Measurements from ENCODE around the gene EXOSC7. TPM values are rescaled to one million over a fixed set of nuclear protein-coding genes. Genes with fewer than 3 reads are reported as not detected.

Gene EXOSC7
- total RNA-seq, 2 experiments from 2014 or later = 55.7 to 62.2 TPM

DNA sequence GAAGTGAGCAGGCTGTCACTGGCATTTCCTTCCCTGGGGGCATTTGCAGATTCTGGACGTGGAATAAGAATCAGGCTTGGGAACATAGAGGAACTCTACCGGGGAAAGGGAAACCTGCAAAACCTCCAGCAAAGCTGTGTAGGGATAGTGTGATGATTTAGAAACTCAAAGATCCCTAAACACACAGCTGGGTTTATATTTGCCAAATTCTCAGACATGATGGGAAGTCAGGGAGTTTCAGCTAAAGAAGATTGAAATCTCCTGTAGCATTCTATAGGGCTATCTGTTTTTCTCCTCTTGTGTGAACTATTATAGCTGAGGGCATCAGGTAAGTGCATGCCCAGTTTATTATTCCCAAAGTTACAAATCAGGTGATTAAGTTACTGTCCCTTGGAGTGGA lies 40.9 kb downstream of the EXOSC7 start:
- POLR2A ChIA-PET = interaction anchor here (0.6 kb wide), 1 partner anchor 28 kb away, joined by 4 read pairs; no protein-coding TSS in a partner anchor
- H3K27ac Mint-ChIP-seq = no peak overlapping the region
- peaks cover 9% of the 10 kb centered on the region for H3K36me3 Mint-ChIP-seq
- CTCF ChIA-PET = no interaction called here
- no peaks in the 10 kb centered on the region for H3K27me3 Mint-ChIP-seq
- intact Hi-C loops (cut with micrococcal nuclease) = no loop called here
- H3K4me1 Mint-ChIP-seq (ENCODE audit: low read depth) = peaks cover 16% of the 10 kb centered on the region
- H3K4me3 Mint-ChIP-seq = no peak overlapping the region
- H3K9me3 Mint-ChIP-seq = no peaks in the 10 kb centered on the region
- DNase-seq = no peak

DNA sequence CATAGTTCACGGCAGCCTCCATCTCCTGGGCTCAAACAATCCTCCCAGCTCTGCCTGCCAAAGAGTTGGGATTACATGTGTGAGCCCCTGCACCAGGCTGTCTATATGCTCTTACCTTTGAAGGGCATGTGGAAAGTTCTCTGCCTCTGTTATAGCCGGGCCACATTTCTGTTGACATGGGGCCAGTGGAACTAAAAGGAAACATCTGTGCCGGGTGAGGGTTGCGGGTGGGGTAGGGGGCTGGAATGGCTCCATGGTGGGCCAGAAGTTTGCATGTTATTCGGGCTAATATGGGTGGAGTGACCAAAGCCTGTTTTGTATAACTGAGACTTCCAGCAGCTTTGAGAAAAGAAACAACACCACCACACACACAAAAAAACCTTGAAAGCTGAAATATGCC lies 41.8 kb downstream of the EXOSC7 start:
- H3K27me3 Mint-ChIP-seq = no peaks in the 10 kb centered on the region
- H3K27ac Mint-ChIP-seq = no peak overlapping the region
- DNase-seq = no peak
- ChIA-PET POLR2A (interaction anchor here (0.6 kb wide), 1 partner anchor 90 kb away, joined by 3 read pairs; no protein-coding TSS in a partner anchor), CTCF (no interaction called here)
- peaks cover 13% of the 10 kb centered on the region for H3K4me1 Mint-ChIP-seq (ENCODE audit: low read depth)
- H3K9me3 Mint-ChIP-seq = no peaks in the 10 kb centered on the region
- H3K4me3 Mint-ChIP-seq = no peak overlapping the region
- intact Hi-C loops (cut with micrococcal nuclease) = no loop called here
- peaks cover 4% of the 10 kb centered on the region for H3K36me3 Mint-ChIP-seq

DNA sequence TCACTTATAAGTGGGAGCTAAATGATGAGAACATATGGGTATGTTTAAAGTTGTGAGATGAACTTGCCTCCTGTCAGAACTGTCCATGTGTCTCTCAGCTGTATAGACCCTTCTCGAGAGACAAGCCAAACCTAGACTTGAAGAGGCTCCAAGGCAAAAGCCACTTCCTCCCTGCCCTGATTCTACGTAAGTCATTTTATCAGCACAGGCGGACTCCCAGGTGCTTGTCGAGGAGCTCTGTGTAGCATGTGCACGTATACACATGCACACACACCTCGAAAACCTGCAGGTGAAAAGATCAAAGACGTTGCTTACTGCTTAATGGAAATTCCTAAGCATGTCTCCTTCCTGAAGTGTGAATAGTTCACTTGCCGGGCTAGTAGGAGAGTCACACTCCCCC lies 44.5 kb downstream of the EXOSC7 start:
- POLR2A ChIA-PET = no interaction called here

DNA sequence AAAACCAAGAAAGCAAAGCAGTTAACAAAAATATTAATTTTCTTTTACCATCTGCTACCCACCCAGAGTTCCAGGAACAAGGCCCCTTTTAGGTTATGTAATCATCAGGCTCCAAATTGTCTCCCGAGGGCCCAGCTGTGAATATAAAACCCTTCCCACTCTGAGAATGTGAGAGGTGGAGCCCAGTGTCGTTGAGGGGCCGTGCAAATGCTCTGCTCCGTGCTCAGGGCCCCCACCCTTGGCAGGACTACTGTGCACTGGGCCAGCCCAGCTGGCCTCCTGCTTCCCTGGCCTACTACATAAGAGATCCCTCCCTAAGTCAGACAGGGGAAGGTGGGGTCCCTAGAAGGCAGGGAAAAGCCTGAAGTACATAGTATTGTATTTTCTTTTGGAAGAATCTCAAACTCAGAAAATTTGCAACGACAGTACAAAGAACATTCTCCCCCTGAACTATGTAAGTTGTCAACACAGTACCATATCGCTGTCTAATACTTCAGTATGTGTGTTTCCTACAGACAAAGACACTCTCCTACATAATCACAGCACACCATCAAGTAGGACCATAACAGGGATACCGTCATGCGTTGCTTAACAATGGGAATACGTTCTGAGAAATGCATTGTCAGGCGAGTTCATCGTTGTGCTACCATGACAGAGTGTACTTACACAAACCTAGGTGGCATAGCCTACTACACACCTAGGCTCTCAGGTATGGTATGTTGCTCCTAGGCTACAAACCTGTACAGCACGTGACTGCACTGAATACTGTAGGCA lies 45.7 kb downstream of the EXOSC7 start:
- Mint-ChIP-seq H3K27ac (no peak overlapping the region), H3K36me3 (peaks cover 2% of the 10 kb centered on the region), H3K4me3 (no peak overlapping the region), H3K9me3 (no peaks in the 10 kb centered on the region), H3K4me1 (ENCODE audit: low read depth) (peaks cover 13% of the 10 kb centered on the region), H3K27me3 (no peaks in the 10 kb centered on the region)
- intact Hi-C loops (cut with micrococcal nuclease) = no loop called here
- no peak for DNase-seq
- ChIA-PET POLR2A (no interaction called here), CTCF (interaction anchor here (1.5 to 1.7 kb wide), 2 partner anchors 19 to 188 kb away, joined by 4 to 5 read pairs; no protein-coding TSS in a partner anchor)

More for the DNA sequence above, 44.5 kb downstream of the EXOSC7 start:
- Mint-ChIP-seq H3K4me3 (no peak overlapping the region), H3K9me3 (no peaks in the 10 kb centered on the region), H3K27me3 (no peaks in the 10 kb centered on the region), H3K36me3 (peaks cover 2% of the 10 kb centered on the region), H3K4me1 (ENCODE audit: low read depth) (peaks cover 13% of the 10 kb centered on the region), H3K27ac (no peak overlapping the region)
- no peak for DNase-seq
- CTCF ChIA-PET = interaction anchor here (1.5 to 1.7 kb wide), 2 partner anchors 20 to 190 kb away, joined by 4 to 5 read pairs; no protein-coding TSS in a partner anchor
- intact Hi-C loops (cut with micrococcal nuclease) = no loop called here

DNA sequence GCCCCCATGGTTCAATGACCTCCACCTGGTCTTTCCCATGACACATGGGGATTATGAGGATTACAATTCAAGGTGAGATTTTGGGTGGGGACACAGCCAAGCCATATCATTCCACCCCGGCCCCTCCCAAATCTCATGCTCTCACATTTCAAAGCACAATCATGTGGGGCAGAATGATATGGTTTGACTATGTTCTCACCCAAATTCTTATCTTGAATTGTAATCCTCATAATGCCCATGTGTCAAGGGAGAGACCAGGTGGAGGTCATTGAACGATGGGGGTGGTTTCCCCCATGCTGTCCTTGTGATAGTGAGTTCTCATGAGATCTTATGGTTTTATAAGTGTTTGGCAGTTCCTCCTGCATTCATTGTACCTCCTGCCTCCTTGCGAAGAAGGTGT lies 47.6 kb downstream of the EXOSC7 start:
- ChIA-PET POLR2A (no interaction called here), CTCF (no interaction called here)
- DNase-seq = no peak
- H3K36me3 Mint-ChIP-seq = no peaks in the 10 kb centered on the region
- H3K4me1 Mint-ChIP-seq (ENCODE audit: low read depth) = peaks cover 13% of the 10 kb centered on the region
- H3K4me3 Mint-ChIP-seq = no peak overlapping the region
- no peak overlapping the region for H3K27ac Mint-ChIP-seq
- peaks cover 5% of the 10 kb centered on the region for H3K27me3 Mint-ChIP-seq
- no peaks in the 10 kb centered on the region for H3K9me3 Mint-ChIP-seq
- intact Hi-C loops (cut with micrococcal nuclease) = no loop called here

DNA sequence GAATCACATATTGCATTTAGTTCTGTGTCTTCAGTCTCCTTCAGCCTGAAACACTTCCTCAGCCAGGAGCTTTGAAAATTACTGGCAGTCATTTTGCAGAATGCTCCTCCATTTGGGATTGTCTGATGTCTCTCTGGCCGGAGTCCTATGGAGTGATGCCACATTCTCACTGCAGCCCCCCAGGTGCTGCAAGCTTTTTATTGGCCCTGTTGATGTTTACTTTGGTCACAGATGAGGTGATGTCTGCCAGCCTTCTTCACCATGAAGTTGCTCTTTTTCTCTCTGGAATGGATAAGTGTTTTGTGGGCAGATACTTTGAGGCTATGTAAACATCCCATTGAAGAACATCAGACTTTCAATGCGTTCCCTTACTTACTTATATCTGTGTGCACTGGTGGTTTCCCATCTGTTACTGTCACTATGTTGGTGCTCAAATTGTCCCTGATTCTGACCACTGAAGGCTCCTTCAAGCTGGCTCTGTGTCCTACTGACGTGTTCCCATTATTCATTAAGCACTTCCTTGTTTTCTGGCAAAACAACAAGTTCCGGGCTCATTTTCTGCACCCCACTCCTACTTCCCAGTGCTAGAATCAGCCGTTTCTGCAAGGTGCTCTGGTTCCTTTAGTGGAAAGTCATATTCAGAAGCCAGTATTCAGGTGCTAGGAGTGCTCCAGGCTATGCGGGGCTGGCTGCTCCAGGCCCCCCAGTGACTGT lies 48.7 kb downstream of the EXOSC7 start:
- H3K36me3 Mint-ChIP-seq = no peaks in the 10 kb centered on the region
- H3K9me3 Mint-ChIP-seq = no peaks in the 10 kb centered on the region
- H3K4me1 Mint-ChIP-seq (ENCODE audit: low read depth) = peaks cover 13% of the 10 kb centered on the region
- ChIA-PET POLR2A (no interaction called here), CTCF (interaction anchor here (0.6 kb wide), 1 partner anchor 16 kb away, joined by 3 read pairs; no protein-coding TSS in a partner anchor)
- H3K27ac Mint-ChIP-seq = no peak overlapping the region
- no peak overlapping the region for H3K4me3 Mint-ChIP-seq
- H3K27me3 Mint-ChIP-seq = peaks cover 5% of the 10 kb centered on the region
- no peak for DNase-seq
- intact Hi-C loops (cut with micrococcal nuclease) = no loop called here

DNA sequence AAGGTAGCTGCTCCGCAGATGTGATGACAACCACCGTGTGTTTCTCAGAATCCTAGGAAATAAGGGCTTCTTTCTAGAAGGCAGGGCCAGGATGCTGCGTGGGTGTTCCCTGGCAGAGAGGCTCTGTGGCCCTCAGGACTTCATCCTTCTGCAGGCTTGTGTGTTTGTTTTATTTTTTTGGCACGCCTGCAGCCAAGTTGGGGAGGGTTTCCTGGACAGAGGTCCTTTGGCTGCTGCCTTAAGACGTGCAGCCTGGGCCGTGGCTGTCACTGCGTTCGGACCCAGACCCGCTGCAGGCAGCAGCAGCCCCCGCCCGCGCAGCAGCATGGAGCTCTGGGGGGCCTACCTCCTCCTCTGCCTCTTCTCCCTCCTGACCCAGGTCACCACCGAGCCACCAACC lies 50.0 kb downstream of the EXOSC7 start, which contains the start of gene CLEC3B:
CLEC3B (plus strand) TSS at position 266 of the 400 bp plus-strand sequence; CDS start at position 326, 60 bp downstream.
- Mint-ChIP-seq H3K27me3 (peaks cover 5% of the 10 kb centered on the region), H3K27ac (no peak within 1 kb of the TSS), H3K36me3 (no peaks in the 10 kb centered on the region)

DNA sequence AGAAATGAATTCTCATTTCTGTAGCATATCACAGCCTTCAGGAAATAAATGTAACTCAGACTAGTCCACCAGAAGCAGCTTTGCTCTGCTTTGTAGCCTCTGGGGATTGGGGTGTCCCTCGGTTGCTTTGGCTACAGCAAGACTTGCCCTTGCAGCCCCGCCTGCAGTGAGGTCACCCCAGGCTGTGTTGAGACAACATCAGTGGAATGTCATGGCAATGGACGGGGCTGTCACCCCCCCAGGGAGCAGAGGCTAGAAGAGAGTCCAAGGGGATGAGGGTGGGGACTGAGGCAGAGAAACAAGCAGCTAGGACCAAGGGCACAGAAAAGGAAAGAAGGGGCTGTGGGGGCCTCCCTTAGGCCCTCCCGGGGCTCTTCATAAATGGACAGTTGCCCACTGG lies 50.9 kb downstream of the EXOSC7 start:
- H3K4me3 Mint-ChIP-seq = no peak overlapping the region
- no peak overlapping the region for H3K27ac Mint-ChIP-seq
- H3K4me1 Mint-ChIP-seq (ENCODE audit: low read depth) = no peaks in the 10 kb centered on the region
- H3K36me3 Mint-ChIP-seq = no peaks in the 10 kb centered on the region
- no peak for DNase-seq
- no peaks in the 10 kb centered on the region for H3K9me3 Mint-ChIP-seq
- peaks cover 5% of the 10 kb centered on the region for H3K27me3 Mint-ChIP-seq
- intact Hi-C loops (cut with micrococcal nuclease) = no loop called here
- CTCF ChIA-PET = no interaction called here
- POLR2A ChIA-PET = no interaction called here

More for the DNA sequence above, 50.0 kb downstream of the EXOSC7 start, which contains the start of gene CLEC3B:
- ChIA-PET POLR2A (no interaction called here), CTCF (no interaction called here)
- Mint-ChIP-seq H3K4me3 (no peak within 1 kb of the TSS), H3K9me3 (no peaks in the 10 kb centered on the region), H3K4me1 (ENCODE audit: low read depth) (peaks cover 2% of the 10 kb centered on the region)
- intact Hi-C loops (cut with micrococcal nuclease) = no loop called here
- no peak for DNase-seq

DNA sequence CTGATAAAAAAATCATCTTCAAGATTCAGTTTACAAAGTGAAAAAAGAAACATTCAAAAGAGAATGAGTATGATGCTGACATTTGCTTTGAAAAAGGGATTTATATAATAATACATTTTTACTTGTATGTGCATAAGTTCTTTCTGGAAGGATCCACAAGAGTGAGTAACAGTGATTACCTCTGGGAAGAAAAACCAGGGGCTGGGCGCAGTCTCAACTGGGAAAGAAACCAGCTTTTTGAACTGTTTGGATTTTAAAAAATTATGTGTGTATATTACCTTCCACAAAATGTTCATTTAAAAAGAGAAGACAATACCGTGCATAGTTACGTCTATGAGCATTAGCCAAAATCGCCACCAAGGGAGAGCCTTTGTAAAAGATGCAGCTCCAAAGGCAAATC lies 51.4 kb downstream of the EXOSC7 start:
- Mint-ChIP-seq H3K4me1 (ENCODE audit: low read depth) (no peaks in the 10 kb centered on the region), H3K4me3 (no peak overlapping the region), H3K27me3 (peaks cover 5% of the 10 kb centered on the region), H3K36me3 (no peaks in the 10 kb centered on the region), H3K9me3 (no peaks in the 10 kb centered on the region), H3K27ac (no peak overlapping the region)
- intact Hi-C loops (cut with micrococcal nuclease) = no loop called here
- DNase-seq = no peak
- POLR2A ChIA-PET = no interaction called here
- CTCF ChIA-PET = no interaction called here

DNA sequence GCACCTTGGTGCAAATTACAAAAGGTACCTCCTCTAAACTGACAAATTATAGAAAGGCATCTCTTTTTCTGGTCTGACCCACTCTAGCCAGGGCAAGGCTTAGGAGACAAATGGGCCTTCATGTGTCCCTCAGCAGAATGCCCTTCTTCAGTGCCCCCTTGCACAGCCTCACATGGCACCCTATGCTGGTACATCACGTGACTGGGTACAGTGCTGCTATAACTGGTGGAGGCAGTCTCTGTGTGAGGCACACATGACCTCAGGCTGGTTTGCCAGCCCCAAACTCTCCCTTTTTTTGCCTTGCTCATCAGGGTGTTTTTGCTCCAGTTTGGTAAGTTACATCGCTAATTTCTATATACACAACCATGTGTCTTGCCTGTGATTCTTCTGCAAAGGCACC lies 53.2 kb downstream of the EXOSC7 start:
- intact Hi-C loops (cut with micrococcal nuclease) = no loop called here
- Mint-ChIP-seq H3K4me1 (ENCODE audit: low read depth) (no peaks in the 10 kb centered on the region), H3K4me3 (no peak overlapping the region), H3K27ac (no peak overlapping the region), H3K36me3 (no peaks in the 10 kb centered on the region), H3K27me3 (peaks cover 8% of the 10 kb centered on the region), H3K9me3 (no peaks in the 10 kb centered on the region)
- no peak for DNase-seq
- CTCF ChIA-PET = interaction anchor here (0.9 to 1.4 kb wide), 3 partner anchors 9 to 516 kb away, joined by 3 to 4 read pairs (median 3); no protein-coding TSS in a partner anchor
- POLR2A ChIA-PET = no interaction called here

DNA sequence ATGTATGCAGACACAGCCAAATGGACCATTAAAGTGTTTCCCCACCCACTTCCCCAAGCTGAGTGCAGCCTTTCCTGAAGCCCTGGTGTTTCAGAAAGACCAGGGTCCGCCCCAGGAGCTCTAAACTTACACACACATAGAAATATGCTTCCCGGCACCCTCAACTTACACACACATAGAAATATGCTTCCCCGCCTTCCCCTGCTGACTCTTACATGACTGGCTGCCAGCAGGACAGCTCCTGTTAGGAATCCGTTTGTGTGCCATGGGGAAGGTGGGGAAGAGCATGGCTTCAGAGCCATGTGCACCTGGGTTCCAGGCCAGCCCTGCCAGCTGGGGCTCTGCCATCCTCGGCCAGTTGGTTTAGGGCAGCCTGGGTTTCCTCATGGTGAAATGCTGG lies 53.6 kb downstream of the EXOSC7 start:
- POLR2A ChIA-PET = no interaction called here

DNA sequence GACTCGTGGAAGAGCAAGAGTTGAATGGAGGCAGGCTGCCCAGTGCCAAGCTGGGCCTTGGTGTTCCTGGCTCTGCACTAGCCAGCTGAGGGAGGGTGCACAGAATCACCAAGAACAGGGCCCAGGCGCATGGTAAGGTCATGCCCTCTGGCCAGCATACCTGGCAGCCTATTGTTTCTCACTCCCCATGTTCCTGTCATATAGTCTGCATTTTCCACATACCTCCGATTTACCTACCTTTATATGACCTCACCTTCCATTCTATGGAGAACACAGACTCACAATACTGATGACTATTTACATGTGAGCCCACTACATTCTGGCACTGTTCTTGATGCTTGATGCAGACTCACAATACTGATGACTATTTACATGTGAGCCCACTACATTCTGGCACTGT lies 55.5 kb downstream of the EXOSC7 start:
- H3K36me3 Mint-ChIP-seq = no peaks in the 10 kb centered on the region
- POLR2A ChIA-PET = no interaction called here
- intact Hi-C loops (cut with micrococcal nuclease) = loop anchor here (10.0 kb wide), 1 partner anchor 313 kb away; no protein-coding TSS in a partner anchor
- CTCF ChIA-PET = interaction anchor here (1.6 to 3.2 kb wide), 2 partner anchors 9 to 179 kb away, joined by 7 to 12 read pairs; no protein-coding TSS in a partner anchor
- H3K27ac Mint-ChIP-seq = no peak overlapping the region
- DNase-seq = no peak
- H3K4me1 Mint-ChIP-seq (ENCODE audit: low read depth) = peaks cover 18% of the 10 kb centered on the region
- H3K9me3 Mint-ChIP-seq = no peaks in the 10 kb centered on the region
- H3K4me3 Mint-ChIP-seq = no peak overlapping the region
- peaks cover 24% of the 10 kb centered on the region for H3K27me3 Mint-ChIP-seq

More for the DNA sequence above, 53.6 kb downstream of the EXOSC7 start:
- no peaks in the 10 kb centered on the region for H3K36me3 Mint-ChIP-seq
- H3K4me1 Mint-ChIP-seq (ENCODE audit: low read depth) = peaks cover 2% of the 10 kb centered on the region
- no peak for DNase-seq
- H3K9me3 Mint-ChIP-seq = no peaks in the 10 kb centered on the region
- H3K4me3 Mint-ChIP-seq = no peak overlapping the region
- peaks cover 8% of the 10 kb centered on the region for H3K27me3 Mint-ChIP-seq
- CTCF ChIA-PET = interaction anchor here (0.9 to 3.2 kb wide), 3 partner anchors 9 to 516 kb away, joined by 3 to 12 read pairs (median 4); no protein-coding TSS in a partner anchor
- H3K27ac Mint-ChIP-seq = no peak overlapping the region
- intact Hi-C loops (cut with micrococcal nuclease) = loop anchor here (10.0 kb wide), 1 partner anchor 315 kb away; no protein-coding TSS in a partner anchor

Data from activated CD4-positive, alpha-beta memory T cell treated with anti-CD3 and anti-CD28 coated beads for 36 hours (primary cell).